Inferior parietal cortex (tissue), 1 donor: Measurements from ENCODE around the gene ELP4.
"Not testable (repeated sequence)": the region's sequence is repeated elsewhere in the genome, so short reads cannot be mapped to it uniquely, and the experiment has no call there.

Source experiments
- DNase-seq: peaks from one replicate; pipeline ENCODE4 v3.0.0-alpha.2; 2016; ENCODE audit errors: extremely low spot score

ELP4 gene, protein sequence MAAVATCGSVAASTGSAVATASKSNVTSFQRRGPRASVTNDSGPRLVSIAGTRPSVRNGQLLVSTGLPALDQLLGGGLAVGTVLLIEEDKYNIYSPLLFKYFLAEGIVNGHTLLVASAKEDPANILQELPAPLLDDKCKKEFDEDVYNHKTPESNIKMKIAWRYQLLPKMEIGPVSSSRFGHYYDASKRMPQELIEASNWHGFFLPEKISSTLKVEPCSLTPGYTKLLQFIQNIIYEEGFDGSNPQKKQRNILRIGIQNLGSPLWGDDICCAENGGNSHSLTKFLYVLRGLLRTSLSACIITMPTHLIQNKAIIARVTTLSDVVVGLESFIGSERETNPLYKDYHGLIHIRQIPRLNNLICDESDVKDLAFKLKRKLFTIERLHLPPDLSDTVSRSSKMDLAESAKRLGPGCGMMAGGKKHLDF

DNA sequence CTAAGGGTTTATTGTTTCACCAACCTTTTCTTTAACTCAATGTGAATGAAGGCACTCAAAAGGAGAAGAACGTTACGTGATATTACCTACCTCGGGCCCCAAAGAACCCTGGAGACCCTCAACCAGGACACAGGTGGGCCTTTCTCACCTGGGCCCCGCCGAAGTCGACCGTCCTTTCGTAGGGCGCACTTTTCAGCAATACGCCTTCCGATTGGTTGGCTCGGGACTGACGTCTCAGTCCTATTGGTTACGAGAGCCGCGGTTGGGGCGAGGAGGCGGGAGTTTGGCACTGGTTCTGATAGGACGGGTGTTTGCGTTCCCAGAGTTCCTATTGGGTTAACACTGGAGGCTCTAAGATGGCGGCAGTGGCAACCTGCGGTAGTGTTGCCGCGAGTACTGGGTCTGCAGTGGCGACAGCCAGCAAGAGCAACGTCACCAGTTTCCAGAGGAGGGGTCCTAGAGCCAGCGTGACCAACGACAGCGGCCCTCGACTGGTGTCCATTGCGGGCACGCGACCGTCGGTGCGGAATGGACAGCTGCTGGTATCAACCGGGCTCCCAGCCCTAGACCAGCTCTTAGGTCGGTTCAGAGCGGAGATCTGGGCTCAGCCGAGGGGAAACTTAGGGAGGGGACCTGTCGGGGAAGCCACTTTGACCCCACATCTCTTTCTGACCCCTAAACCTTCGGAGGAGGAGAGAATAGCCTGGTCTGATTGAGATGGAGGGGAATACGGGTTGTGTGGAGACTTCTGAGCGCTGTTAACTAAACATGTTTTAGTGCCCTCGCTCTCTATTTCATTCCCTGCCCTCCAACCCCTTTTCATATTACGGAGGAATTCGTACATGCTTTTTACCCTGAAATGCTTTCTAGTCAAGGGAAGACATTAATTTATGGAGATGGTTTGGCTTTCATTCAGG lies at the start of gene ELP4, which contains the start of gene IMMP1L:
TSS of gene ELP4 (plus strand) at position 339 of the 917 bp plus-strand sequence. CDS start at position 357, 18 bp downstream.
TSS of gene IMMP1L (minus strand) at position 194 of the 917 bp plus-strand sequence. CDS start 46,346 bp downstream, outside the sequence.
- DNase-seq = peak; percentile 99

DNA sequence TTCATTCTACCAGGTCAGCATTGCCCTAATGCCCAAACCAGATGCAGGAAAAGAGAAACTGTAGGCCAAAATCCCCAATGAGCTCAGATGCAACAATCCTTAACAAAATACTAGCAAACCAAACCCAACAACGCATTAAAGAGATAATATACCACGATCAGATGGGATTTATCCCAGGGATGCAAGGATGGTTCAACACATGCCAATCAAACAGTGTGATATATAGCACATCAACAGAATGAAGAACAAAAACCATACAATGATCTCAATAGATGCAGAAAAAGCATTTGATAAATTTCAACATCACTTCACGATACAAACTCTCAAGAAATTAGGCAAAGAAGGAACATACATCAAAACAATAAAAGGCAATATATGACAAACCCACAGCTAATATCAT lies 45.1 kb upstream of the ELP4 start:
- no peak for DNase-seq

DNA sequence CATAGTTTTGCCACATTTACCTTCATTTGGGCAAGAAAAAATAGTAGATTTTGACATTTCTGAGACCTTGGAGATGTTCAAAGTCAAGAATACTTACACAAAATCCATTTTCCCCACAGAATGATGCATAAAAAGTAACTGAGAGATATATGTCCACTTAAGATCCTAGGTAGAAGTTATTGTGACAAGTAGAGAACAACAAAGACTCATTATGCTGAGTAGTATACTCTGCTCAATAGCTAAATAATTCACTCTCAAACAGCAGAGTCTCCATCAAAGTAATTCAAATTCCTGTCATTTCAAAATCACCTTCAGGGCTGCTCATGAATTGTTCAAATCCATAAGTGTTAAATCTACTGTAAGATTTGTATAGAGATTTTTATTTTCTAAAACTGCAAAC lies 35.5 kb upstream of the ELP4 start:
- no peak for DNase-seq

DNA sequence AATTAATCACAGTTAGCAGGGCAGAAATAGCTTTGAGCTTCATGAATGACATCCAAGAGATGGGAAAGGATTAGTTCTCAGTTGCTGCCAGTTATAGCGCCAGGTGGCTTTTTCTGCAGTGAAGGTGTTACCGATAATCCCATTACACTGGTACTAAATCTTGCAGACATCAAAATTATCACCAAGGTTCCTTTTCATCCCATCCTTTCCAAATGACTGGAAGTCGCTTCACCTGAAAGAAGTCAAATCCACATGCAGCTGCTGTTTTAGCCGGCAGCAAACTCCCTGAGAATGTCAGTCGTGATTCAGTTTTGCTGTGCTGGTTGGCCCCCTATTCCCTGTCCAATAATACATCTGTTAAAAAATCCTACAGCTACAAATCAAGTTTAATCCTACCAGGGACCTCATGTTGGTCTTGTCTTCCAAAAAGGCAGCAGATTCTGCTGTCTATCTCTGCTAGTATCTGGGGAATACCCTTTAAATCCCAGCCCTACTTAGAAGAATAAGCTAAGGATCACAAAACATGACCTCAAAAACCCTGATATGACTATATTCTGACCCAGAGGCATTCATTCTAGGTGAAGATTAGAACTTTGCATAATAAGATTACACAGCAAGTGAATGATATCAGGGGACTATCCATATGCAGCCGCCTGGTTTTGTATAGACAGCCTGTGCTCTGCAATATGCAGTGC lies 31.9 kb upstream of the ELP4 start:
- no peak for DNase-seq

DNA sequence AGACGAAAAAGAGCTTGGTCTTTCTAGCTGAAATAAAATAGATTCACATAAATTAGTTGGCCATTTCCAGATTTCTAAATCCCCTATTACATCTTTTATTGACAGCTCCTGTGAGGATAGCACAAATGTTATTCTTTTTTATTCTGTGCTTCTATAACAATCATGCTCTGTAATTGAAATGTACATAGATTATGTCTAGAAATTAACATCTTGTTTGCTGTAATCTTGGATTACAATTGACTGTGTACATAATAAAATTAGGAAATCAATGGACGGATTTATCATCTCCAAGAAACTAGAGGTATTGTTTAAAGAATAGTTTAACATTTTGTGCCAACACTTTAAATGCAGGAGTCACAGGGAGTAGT lies 31.4 kb upstream of the ELP4 start:
- DNase-seq = no peak

DNA sequence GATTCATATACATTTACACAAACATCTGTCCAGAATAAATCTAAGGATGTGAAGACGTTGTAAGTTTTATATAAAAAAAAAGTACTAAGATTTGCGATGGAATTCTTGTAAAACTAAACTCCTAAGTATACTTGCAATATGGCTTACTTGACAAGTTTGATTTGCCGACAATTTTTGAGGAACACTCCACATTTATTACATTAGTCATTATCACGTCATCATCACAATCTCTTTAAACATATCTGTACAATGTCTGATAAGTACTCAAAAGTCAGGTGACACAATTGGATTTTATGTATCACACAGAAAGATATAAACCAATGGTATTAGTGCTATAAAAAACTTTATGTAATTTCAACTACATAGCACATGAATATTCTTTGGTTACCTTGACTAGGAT lies 30.5 kb upstream of the ELP4 start:
- DNase-seq = no peak

DNA sequence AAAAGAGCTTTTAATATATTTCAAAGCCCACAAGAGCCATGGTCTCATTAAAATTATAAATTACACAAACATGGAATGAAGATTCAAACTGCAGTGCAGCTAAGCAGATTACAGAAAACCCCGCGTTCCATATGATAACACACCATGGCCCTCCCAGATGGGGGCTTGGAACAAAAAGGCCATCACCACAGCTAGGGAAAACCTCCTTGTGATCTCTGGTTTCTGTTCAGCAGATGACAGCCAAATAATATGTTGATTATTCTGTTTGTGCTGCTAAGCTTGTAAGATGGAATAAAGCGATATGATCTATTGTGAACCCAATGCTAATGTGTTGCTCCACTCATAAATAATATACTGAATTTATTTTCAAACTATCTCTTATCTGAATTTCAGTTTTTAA lies 28.6 kb upstream of the ELP4 start:
- DNase-seq = no peak

DNA sequence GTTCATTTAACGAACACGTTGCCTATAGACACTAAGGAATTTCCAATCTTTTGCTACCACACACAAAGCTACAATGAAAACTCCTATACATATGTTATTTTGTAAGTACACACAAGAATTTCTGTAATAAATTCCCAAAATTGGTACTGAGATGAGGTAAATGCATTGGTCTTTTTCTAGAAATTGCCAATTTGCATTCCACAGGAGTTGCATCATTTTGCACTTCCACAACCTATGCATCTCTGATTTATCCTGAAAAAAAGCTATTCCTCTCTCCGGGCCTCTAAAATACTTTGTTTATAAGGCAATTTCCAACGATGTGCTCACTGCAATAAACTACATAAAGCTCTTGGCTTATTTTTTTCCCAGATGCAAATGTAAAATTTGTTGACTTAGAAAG lies 25.1 kb upstream of the ELP4 start:
- DNase-seq = no peak

DNA sequence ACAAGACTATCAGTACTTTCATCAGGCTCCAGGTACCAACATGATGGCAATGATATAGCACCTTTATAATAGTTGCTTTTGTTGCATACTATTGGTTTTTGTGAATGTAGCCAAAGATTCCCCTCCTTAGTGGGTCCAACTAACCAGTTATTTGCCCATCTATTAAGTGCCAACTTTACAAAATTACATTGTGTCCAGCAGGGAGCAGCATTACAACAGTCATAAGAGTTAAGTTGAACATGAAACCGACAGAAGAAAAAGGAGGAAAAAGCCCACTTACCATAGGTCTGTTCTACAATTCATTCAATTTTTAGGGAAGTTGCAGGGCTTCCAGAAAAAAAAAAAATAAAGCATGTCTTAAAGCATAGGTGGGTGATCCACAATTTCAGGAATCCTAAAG lies 21.7 kb upstream of the ELP4 start:
- DNase-seq = no peak

DNA sequence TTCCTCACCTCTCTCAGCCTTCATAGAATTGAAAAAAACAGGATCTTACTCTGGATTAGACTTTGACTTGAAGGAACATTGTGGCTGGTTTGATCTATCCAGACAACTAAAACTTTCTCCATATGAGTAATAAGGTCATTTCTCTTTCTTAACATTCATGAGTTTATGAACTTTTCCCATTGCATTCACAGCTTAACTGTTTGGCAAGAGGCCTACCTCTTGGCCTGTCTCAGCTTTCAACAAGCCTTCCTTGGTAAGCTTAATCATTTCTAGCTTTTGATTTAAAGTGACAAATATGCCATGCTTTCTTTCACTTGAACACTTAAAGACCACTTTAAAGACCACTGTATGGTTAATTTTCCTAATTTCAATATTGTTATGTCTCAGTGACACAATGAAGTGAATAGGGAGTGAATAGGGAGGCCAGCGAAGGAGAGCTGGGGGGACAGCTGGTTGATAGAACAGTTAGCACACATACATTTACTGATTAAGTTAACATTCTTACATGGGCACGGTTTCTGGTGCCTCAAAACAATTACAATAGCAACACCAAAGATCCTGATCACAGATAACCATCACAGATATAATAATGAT lies 17.1 kb upstream of the ELP4 start:
- no peak for DNase-seq

DNA sequence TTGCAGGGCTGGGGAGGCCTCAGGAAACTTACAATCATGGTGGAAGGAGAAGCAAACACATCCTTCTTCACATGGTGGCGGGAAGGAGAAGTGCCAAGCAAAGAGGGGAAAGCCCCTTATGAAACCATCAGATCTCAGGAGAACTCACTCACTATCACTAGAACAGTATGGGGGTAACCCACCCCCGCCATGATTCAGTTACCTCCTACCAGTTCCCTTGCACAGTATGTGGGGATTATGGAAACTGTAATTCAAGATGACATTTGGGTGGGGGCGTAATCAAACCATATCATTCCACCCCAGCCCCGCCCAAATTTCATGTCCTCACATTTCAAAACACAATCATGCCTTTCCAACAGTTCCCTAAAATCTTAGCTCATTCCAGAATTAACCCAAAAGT lies 16.3 kb upstream of the ELP4 start:
- no peak for DNase-seq

DNA sequence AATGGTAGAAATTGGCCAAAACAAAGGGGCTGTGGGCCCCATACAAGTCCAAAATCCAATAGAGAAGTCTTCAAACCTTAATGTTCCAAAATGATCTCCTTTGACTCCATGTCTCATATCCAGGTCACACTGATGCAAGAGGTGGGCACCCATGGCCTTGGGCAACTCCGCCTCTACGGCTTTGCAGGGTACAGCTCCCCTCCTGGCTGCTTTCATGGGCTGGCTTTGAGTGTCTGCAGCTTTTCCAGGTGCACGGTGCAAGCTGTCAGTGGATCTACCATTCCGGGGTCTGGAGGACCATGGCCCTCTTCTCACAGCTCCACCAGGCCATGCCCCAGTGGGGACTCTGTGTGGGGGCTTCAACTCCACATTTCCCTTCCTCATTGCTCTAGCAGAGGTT lies 15.8 kb upstream of the ELP4 start:
- DNase-seq = not testable (repeated sequence)

DNA sequence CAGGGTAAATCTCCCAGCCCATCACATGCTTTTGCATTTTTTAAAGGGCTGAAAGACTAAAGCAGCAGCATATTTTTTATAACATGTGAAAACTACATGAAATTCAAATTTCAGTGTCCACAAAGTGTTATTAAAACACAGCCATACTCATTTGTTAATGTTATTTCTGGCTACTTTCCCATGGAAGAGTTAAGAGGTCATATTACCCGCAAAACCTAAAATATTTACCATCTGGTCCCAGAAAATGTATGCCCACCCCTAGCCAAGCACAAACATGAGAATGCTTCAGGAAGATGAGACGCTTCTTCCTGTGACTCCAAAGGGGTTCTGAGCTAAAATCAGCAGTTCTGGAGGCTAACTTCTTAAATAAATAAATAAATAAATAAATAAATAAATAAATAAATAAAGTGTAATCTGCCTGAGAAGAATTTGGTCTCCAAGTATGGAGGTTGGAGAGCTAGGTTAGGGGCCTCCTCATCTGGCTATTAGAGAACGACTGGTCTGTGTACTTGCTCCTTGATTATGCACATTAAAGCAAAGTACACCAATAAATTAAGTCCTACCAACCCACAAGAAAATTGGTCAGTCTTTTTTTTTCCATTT lies 9.9 kb upstream of the ELP4 start:
- no peak for DNase-seq

DNA sequence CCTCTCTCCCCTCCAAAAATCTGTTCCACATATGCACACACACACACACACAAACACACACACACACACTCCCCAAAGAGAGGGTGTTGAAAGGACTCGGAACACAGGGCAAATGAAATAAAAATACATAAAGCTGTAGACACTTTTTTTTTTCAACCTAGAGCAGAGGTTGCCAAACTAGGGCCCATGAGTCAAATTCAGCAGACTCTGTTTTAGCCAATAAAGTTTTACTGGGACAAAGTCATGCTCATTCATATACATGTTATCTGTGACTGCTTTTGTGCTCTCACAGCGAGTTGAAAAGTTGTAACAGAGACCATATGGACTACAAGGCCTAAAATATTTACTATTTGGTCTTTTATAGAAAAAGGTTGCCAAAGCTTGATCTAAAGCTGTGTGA lies 9.0 kb upstream of the ELP4 start:
- DNase-seq = no peak

DNA sequence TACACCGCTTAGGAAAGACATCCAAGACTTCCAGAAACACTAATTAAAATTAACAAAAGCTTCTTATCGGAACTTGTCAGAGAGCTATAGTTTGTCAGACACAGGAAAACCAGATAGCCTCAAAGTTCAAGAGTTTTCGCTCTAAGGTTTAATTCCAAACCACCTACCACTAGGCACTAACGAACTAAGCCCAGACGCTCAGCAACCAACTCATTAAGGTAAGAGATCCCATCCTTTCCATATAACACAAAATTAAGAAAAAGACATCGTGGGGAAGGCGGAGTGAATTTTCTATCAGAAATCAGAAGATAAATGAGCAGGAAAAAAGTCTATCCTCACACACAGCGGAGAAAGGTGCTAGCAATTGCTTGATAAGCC lies 527 bp upstream of the ELP4 start:
- no peak for DNase-seq

DNA sequence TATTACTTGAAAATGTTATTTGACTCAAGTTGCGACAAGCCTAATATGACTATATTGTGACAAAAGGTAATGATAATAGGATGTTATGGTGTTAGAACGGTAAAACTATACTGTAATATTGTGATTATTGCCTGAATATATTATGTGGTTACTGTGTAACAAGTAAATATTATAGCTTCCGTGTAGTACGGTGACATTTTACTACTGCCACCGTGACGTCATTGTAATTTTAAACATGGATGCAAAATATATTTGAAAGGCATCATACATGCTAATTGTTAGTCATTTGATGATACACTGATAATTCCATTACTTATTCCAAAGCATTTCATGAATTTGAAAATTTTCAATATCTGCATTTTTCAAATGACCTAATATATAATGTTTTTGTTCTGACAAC lies 2.5 kb downstream of the ELP4 start:
- no peak for DNase-seq

DNA sequence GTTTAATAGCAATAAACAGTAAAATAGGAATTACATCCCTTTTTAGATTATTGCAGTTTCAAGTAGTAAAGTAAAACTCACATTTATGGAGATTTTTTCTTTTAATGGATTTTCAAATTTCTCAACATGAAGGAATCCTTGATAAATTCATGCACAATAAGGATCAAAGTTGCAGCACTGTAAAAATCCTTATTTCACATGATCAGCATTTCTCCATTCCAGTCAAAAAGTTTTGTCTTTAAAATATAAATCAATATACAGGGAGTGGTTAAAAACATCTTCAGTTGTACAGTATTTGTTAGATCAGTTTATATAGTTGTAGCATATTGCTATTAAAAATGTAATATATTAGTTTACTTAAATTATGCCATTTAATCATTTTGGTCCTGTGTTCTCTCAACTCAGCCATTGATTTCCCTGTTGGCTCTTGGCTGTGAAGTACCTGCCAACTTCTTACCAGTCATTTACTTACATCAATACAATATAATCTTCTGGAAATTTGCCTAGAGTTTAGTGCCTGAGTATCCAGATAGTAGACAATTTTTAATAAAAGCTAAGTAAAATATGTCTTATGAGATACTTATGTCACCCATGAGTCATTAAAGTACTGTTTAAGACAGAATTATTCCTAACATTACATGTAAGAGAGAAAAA lies 12.1 kb downstream of the ELP4 start:
- no peak for DNase-seq

DNA sequence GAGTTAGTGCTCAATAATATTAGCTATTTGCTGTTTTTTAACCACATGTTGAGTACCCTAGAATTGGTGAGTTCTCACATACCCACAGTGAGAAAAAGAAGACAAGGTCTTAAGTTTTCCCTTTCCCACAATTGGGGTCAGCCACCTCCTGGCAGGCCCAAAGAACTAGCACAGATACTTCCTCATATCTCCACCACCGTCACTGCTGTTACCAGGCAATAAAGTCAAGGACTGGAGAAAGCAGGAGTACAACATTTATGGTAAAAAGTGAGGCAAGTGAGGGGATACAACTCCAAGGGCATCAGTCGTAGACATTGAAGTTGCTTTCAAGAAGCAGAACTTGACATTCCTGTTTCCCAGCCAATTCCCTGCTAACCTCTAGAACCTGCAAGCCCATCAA lies 19.6 kb downstream of the ELP4 start:
- no peak for DNase-seq

DNA sequence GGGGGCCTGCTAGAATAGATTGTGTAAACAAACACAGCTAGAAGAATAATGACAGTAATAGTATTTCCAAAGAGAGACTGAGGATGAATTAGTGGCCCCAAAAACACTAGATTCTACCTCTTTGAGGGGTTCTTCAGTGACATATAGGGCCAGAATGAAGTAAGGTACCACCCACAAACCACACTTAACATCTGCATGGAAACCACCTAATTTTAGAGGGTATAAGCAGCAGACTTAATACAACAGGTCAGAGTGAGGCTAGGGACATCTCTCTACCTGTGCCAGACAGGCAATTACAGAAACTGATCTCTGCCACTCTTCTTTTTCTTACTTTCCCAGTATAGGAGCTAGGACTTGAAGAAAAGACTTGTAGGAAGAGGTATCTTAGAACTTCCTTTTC lies 20.1 kb downstream of the ELP4 start:
- DNase-seq = no peak

DNA sequence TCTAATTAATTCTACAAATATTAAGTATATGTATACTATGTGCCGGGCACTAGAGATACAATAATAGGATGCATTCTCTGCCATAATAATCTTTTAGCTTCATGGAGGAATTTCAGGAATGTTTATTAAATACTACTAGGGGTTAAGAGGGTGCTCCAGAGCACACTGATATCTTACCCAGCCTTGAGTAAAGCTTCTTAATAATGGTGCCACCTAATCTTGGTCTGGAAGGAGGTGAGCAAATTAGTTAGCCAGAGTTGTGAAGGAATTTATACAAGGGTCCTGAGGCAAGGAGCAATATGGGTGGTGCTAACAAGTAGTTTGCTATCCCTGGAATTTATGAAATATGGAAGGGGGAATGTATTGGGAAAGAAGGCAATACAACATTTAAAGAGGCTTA lies 21.7 kb downstream of the ELP4 start:
- DNase-seq = no peak

DNA sequence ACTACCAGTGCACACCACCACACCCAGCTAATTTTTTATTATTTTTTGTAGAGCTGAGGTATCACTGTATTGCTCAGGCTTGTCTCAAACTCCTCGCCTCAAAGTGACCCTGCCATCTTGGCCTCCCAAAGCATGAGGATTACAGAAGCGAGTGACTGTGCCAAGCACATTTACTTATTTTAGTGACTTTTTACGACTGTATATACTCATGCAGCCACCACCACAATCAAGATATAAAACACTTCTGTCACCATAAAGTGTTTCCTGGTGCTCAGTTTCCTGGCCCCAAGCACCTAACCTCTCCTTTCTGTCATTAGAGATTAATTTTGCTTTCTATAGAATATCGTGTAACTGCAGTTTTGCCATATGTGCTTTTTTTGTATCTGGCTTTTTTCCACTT lies 25.9 kb downstream of the ELP4 start:
- DNase-seq = no peak
